ENCODE measurements around the gene COL4A2.

COL4A2 gene

DNA sequence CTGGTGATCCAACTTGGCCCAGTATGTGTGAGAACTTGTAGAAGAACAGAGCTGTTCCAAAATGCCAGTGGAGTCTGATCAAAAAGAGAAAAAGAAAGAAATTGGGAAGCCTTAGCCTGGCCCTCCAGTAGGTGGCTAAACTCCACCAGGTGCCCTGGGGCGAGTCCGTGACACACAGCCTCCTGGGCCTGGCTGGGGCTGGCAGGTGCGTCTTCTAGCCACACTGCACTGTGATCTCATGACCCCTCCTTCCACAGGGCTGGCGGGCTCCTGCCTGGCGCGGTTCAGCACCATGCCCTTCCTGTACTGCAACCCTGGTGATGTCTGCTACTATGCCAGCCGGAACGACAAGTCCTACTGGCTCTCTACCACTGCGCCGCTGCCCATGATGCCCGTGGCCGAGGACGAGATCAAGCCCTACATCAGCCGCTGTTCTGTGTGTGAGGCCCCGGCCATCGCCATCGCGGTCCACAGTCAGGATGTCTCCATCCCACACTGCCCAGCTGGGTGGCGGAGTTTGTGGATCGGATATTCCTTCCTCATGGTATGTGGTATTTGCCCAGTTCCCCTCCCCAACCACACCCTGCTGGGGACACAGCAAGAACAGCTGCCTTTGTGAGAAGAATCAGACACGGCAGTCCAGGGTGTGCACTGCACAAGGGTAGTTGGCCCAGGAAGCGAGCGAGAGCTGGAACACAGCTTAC, 200.7 kb downstream of the COL4A2 start:
- DNase-seq (ENCODE audit: extremely low read depth, low read depth), result no peak
- no peak overlapping the region for H3K4me3 ChIP-seq (replicated peaks; ENCODE audit: low read depth, low read length)
- TF ChIP-seq, protein P1, sequence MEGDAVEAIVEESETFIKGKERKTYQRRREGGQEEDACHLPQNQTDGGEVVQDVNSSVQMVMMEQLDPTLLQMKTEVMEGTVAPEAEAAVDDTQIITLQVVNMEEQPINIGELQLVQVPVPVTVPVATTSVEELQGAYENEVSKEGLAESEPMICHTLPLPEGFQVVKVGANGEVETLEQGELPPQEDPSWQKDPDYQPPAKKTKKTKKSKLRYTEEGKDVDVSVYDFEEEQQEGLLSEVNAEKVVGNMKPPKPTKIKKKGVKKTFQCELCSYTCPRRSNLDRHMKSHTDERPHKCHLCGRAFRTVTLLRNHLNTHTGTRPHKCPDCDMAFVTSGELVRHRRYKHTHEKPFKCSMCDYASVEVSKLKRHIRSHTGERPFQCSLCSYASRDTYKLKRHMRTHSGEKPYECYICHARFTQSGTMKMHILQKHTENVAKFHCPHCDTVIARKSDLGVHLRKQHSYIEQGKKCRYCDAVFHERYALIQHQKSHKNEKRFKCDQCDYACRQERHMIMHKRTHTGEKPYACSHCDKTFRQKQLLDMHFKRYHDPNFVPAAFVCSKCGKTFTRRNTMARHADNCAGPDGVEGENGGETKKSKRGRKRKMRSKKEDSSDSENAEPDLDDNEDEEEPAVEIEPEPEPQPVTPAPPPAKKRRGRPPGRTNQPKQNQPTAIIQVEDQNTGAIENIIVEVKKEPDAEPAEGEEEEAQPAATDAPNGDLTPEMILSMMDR (IDR thresholded peaks at IDR 0.05; ENCODE audit: low read depth, low read length, missing control alignments), result no peak

DNA sequence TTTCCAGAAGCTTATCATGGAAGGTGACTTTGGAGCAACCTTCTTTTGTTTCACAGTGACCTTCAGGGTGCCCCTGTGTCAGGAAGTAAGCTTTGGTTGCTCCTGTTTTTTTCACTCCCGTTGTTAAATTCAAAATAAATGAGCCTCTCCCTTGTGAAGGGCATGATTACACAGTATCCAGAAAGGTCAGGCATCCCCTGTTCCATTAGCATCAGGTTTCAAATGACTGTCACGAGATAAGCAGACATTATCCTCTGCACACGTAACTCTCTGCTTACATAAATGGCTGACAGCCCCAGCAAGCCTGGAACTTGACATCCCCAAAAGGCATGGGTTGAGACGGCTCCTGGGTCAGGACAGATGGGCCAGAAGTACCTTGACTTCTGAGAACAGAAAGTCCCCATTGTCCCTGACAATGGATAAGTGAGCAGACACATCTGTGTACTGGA, 202.4 kb downstream of the COL4A2 start:
- no peak overlapping the region for H3K4me3 ChIP-seq (replicated peaks; ENCODE audit: low read depth, low read length)
- TF ChIP-seq, protein P1 (IDR thresholded peaks at IDR 0.05; ENCODE audit: low read depth, low read length, missing control alignments), result no peak
- no peak for DNase-seq (ENCODE audit: extremely low read depth, low read depth)

DNA sequence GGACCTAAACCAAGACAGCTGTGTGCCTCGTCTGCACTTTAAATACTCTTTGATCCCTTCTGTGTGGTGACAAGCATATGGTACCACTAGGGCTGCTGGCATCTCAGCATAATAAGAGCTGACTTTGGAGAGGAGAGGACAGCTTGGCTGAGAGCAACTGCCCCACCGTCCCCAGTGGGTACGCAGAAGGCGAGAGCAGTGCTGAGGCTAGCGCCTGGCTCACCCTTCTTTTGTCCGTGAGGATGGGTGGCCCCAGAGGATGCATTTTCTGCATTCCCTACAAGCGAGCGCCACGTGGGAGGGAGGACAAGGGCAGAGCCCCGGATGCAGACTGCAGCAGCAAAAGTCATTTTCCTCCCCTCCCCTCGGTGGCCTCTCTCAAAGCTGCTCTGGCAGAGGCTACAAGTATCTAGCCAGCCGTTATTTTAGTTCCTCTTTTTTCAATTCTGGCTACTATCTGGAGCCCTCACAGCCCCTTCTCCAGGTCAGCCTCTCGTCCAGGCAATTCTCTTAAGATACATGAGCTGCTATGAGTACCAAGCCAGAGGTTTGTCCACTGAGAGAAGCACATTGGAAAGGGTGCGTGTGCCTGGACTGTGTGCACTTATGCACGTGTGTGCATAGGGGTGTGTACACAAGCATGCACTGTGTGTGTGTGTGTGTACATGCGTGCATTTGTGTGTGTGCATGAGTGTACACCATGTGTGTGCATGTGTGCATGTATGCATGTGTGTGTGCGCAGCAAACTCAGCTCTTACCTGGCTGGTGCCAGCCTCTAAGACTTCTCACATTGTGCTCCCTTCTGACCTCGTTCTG, 203.1 kb downstream of the COL4A2 start:
- no peak overlapping the region for H3K4me3 ChIP-seq (replicated peaks; ENCODE audit: low read depth, low read length)
- no peak for DNase-seq (ENCODE audit: extremely low read depth, low read depth)

DNA sequence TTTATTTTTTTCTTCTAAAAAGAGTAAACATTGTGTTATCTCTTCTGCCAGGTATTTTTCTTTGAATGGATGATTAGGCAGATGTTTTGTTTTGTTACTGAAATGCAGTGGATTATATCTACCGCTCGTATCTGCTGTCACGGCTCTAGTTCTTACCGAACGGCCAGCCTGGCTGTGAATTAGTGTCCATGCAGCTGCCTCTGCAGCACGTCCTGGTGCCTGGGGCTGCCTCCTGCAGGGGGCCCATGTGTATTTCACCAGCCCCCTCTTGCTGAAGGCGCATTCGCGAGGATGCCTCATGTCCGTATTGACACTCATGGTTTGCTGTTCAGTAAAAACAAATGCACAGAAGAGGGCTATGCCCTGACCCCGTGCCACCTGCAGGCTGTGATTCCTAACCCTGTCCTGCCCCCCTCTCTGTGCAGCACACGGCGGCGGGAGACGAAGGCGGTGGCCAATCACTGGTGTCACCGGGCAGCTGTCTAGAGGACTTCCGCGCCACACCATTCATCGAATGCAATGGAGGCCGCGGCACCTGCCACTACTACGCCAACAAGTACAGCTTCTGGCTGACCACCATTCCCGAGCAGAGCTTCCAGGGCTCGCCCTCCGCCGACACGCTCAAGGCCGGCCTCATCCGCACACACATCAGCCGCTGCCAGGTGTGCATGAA, 204.6 kb downstream of the COL4A2 start:
- TF ChIP-seq, protein P1 (IDR thresholded peaks at IDR 0.05; ENCODE audit: low read depth, low read length, missing control alignments), result no peak
- DNase-seq (ENCODE audit: extremely low read depth, low read depth), result no peak
- no peak overlapping the region for H3K4me3 ChIP-seq (replicated peaks; ENCODE audit: low read depth, low read length)

More for the DNA sequence above, 203.1 kb downstream of the COL4A2 start:
- TF ChIP-seq, protein P1 (IDR thresholded peaks at IDR 0.05; ENCODE audit: low read depth, low read length, missing control alignments), result no peak

DNA sequence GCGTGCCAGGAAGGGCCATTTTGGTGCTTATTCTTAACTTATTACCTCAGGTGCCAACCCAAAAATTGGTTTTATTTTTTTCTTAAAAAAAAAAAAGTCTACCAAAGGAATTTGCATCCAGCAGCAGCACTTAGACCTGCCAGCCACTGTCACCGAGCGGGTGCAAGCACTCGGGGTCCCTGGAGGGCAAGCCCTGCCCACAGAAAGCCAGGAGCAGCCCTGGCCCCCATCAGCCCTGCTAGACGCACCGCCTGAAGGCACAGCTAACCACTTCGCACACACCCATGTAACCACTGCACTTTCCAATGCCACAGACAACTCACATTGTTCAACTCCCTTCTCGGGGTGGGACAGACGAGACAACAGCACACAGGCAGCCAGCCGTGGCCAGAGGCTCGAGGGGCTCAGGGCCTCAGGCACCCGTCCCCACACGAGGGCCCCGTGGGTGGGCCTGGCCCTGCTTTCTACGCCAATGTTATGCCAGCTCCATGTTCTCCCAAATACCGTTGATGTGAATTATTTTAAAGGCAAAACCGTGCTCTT, 205.2 kb downstream of the COL4A2 start:
- TF ChIP-seq, protein P1 (IDR thresholded peaks at IDR 0.05; ENCODE audit: low read depth, low read length, missing control alignments), result no peak
- DNase-seq (ENCODE audit: extremely low read depth, low read depth), result no peak
- no peak overlapping the region for H3K4me3 ChIP-seq (replicated peaks; ENCODE audit: low read depth, low read length)

DNA sequence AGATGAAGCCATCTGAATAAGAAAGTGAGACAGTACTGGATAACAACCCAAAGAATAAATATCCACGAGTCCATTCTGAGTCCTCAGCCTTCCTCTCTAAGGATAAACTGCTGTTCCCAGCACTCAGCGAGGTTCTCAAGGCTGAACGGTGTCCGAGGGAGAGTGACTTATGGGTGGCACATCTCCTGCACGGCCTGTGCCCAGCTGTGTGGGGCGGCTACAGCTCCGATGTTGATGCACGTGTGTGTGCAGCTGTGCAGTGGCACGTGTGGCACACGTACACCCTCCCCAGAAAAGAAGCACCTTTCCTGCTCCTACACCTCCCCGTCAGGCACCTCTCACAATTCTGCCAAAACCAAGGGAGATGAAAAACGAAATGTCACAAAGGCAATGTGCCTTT, 209.4 kb downstream of the COL4A2 start:
- no peak overlapping the region for H3K4me3 ChIP-seq (replicated peaks; ENCODE audit: low read depth, low read length)
- TF ChIP-seq, protein P1 (IDR thresholded peaks at IDR 0.05; ENCODE audit: low read depth, low read length, missing control alignments), result no peak
- DNase-seq (ENCODE audit: extremely low read depth, low read depth), result no peak
